SK-N-SH (cell line): ENCODE data around the gene PELI1. TPM values are rescaled to one million over a fixed set of nuclear protein-coding genes. Genes with fewer than 3 reads are reported as not detected.

Experiments used
- CTCF ChIA-PET: fragments of 300-600, 350-600 bp; formaldehyde crosslinking; extraction: SDS; loops from one replicate; lab custom pipeline; 2021; lab: Yijun Ruan, JAX
- POLR2A ChIA-PET: fragments of 350-600 bp; sonication (Branson Sonifier 250); formaldehyde crosslinking; extraction: SDS; loops from one replicate; lab custom pipeline; 2020; ENCODE audit warnings: antibody characterized with exemption, inconsistent platforms; lab: Yijun Ruan, JAX
- DNase-seq: peaks from one replicate; pipeline ENCODE4 v3.0.0; 2012
- H2AFZ ChIP-seq: fragments of 200-600 bp; sonication (generic); 2 replicates; pipeline ENCODE4 v1.8.1; 2016; ENCODE audit warnings: antibody characterized with exemption, mild to moderate bottlenecking, low read depth
- H3F3A ChIP-seq: fragments of 200-600 bp; sonication (generic); replicated peaks from 2 replicates; pipeline ENCODE3; 2016; ENCODE audit warnings: antibody characterized with exemption, mild to moderate bottlenecking; ENCODE audit not compliant: insufficient read depth
- H3K27ac ChIP-seq, 2 experiments: fragments of 200-500 bp in 1 of 2; fragments of 200-600 bp in 1 of 2; sonication (Bioruptor generic) in 1 of 2; sonication (generic), shearing (Covaris generic) in 1 of 2; 2 replicates each; pipeline versions ENCODE4 v1.5.1 to v1.6.1; 2014 to 2016; ENCODE audit warnings: low read depth in 2 of 2, inconsistent platforms in 1 of 2, low read length in 1 of 2, mild to moderate bottlenecking in 1 of 2, mixed read lengths in 1 of 2
- H3K27me3 ChIP-seq: fragments of 200-600 bp; sonication (generic), shearing (Covaris generic); 2 replicates; pipeline ENCODE4 v1.6.1; 2016; ENCODE audit warnings: mixed run types; ENCODE audit not compliant: insufficient read depth
- H3K36me3 ChIP-seq, 2 experiments: fragments of 200-500 bp in 1 of 2; fragments of 200-600 bp in 1 of 2; sonication (Bioruptor generic) in 1 of 2; sonication (generic) in 1 of 2; replicated peaks in 1 of 2; 2 replicates each; pipeline versions ENCODE3 to v1.5.1; 2014 to 2016; ENCODE audit warnings: low read length in 1 of 2, mild to moderate bottlenecking in 1 of 2; ENCODE audit not compliant: insufficient read depth in 2 of 2, control insufficient read depth in 1 of 2
- H3K4me1 ChIP-seq, 2 experiments: fragments of 200-500 bp in 1 of 2; fragments of 200-600 bp in 1 of 2; sonication (Bioruptor generic) in 1 of 2; sonication (generic), shearing (Covaris generic) in 1 of 2; 2 replicates each; pipeline versions ENCODE4 v1.5.1 to v1.6.1; 2014 to 2016; ENCODE audit warnings: low read depth in 1 of 2, low read length in 1 of 2, mixed run types in 1 of 2; ENCODE audit not compliant: insufficient read depth in 2 of 2, control insufficient read depth in 1 of 2
- H3K4me2 ChIP-seq: fragments of 200-600 bp; sonication (generic), shearing (Covaris generic); 2 replicates; pipeline ENCODE4 v1.6.1; 2017; ENCODE audit warnings: mixed run types
- H3K4me3 ChIP-seq, 2 experiments: fragments of 200-500 bp in 1 of 2; fragments of 200-600 bp in 1 of 2; sonication (Bioruptor generic) in 1 of 2; sonication (generic), shearing (Covaris generic) in 1 of 2; 2 replicates each; pipeline versions ENCODE4 v1.5.1 to v1.8.1; 2014 to 2016; ENCODE audit warnings: low read depth in 2 of 2, inconsistent platforms in 1 of 2, low read length in 1 of 2, mild to moderate bottlenecking in 1 of 2, mixed read lengths in 1 of 2, moderate library complexity in 1 of 2
- H3K79me2 ChIP-seq: fragments of 200-600 bp; sonication (generic); 2 replicates; pipeline ENCODE4 v1.8.1; 2017; ENCODE audit warnings: mild to moderate bottlenecking; ENCODE audit not compliant: insufficient read depth
- H3K9ac ChIP-seq: fragments of 200-600 bp; sonication (generic); 2 replicates; pipeline ENCODE4 v1.6.1; 2017; ENCODE audit warnings: mixed run types
- H3K9me2 ChIP-seq: fragments of 200-600 bp; sonication (generic); 2 replicates; pipeline ENCODE4 v1.6.1; 2017; ENCODE audit warnings: mixed run types
- H3K9me3 ChIP-seq: fragments of 200-600 bp; sonication (generic); 2 replicates; pipeline ENCODE4 v1.6.1; 2017; ENCODE audit warnings: mixed run types, mild to moderate bottlenecking, moderate library complexity
- H4K20me1 ChIP-seq: fragments of 200-600 bp; sonication (generic); 2 replicates; pipeline ENCODE4 v1.6.1; 2017; ENCODE audit warnings: mild to moderate bottlenecking, mixed run types; ENCODE audit not compliant: insufficient read depth
- CHD2 ChIP-seq: fragments of 150-350 bp; IDR thresholded peaks from 2 replicates; pipeline ENCODE4 v1.6.1; 2018; ENCODE audit warnings: low read length; ENCODE audit not compliant: partially characterized antibody
- CTCF ChIP-seq: fragments of 200-600 bp; sonication (generic); IDR thresholded peaks from 2 replicates; pipeline ENCODE4 v1.6.1; 2017; ENCODE audit warnings: antibody characterized with exemption, mild to moderate bottlenecking, moderate library complexity
- EP300 ChIP-seq, 2 experiments: IDR thresholded peaks; 2 replicates each; pipeline versions ENCODE4 v1.4.0 to v1.6.1; 2012; ENCODE audit warnings: borderline replicate concordance in 1 of 2, low read depth in 1 of 2, low read length in 1 of 2
- FOSL2 ChIP-seq: IDR thresholded peaks from 2 replicates; pipeline ENCODE4 v1.4.0; 2012; ENCODE audit warnings: low read depth, mild to moderate bottlenecking, moderate library complexity, borderline replicate concordance
- FOXM1 ChIP-seq: IDR thresholded peaks from 2 replicates; pipeline ENCODE4 v1.4.0; 2012; ENCODE audit warnings: low read depth, mild to moderate bottlenecking
- GATA2 ChIP-seq: sonication (generic); formaldehyde crosslinking; IDR thresholded peaks from 2 replicates; pipeline ENCODE4 v1.5.0; 2020; ENCODE audit warnings: mild to moderate bottlenecking, missing genetic modification reagents
- JUND ChIP-seq: IDR thresholded peaks from 2 replicates; pipeline ENCODE4 v1.4.0; 2012
- MEF2A ChIP-seq: IDR thresholded peaks from 2 replicates; pipeline ENCODE4 v1.4.0; 2012; ENCODE audit warnings: low read depth, borderline replicate concordance
- NFIC ChIP-seq: IDR thresholded peaks from 2 replicates; pipeline ENCODE4 v1.4.0; 2012; ENCODE audit warnings: borderline replicate concordance
- POLR2AphosphoS5 ChIP-seq: IDR thresholded peaks from 2 replicates; pipeline ENCODE4 v1.6.1; 2012; ENCODE audit warnings: low read depth, low read length
- RAD21 ChIP-seq: IDR thresholded peaks from 2 replicates; pipeline ENCODE4 v1.6.1; 2012; ENCODE audit warnings: mild to moderate bottlenecking, low read length
- RFX5 ChIP-seq: IDR thresholded peaks from 2 replicates; pipeline ENCODE4 v1.6.1; 2012; ENCODE audit warnings: mild to moderate bottlenecking, improper control_type of control experiment, low read length
- TAF1 ChIP-seq: IDR thresholded peaks from 2 replicates; pipeline ENCODE4 v1.6.1; 2012; ENCODE audit warnings: low read depth, mild to moderate bottlenecking, low read length, moderate library complexity, borderline replicate concordance
- TCF12 ChIP-seq: IDR thresholded peaks from 2 replicates; pipeline ENCODE4 v1.4.0; 2012
- TEAD4 ChIP-seq: IDR thresholded peaks from 2 replicates; pipeline ENCODE4 v1.4.0; 2012; ENCODE audit warnings: mild to moderate bottlenecking, borderline replicate concordance; ENCODE audit not compliant: insufficient read depth
- YY1 ChIP-seq: IDR thresholded peaks from 2 replicates; pipeline ENCODE4 v1.4.0; 2012; ENCODE audit warnings: low read depth, mild to moderate bottlenecking
- ZBTB33 ChIP-seq: IDR thresholded peaks from 2 replicates; pipeline ENCODE4 v1.4.0; 2012; ENCODE audit warnings: low read depth, borderline replicate concordance
- polyA plus RNA-seq, 3 experiments: library from polyadenylated mRNA; depleted of rRNA; stranded (reverse); fragments of >200 nt; gene quantifications; 2 replicates each; pipeline ENCODE4 v1.2.3, GENCODE V29; 2012
- TF ChIP-seq, protein P1 (sequence below): IDR thresholded peaks from 2 replicates; pipeline ENCODE4 v1.4.0; 2012; ENCODE audit warnings: low read depth
- TF ChIP-seq, protein P2 (sequence below): IDR thresholded peaks from 2 replicates; pipeline ENCODE4; 2012

Gene PELI1
- polyA plus RNA-seq, 1 of the 3 experiments (the other 2 are of a cell fraction) = 4.2 TPM

DNA sequence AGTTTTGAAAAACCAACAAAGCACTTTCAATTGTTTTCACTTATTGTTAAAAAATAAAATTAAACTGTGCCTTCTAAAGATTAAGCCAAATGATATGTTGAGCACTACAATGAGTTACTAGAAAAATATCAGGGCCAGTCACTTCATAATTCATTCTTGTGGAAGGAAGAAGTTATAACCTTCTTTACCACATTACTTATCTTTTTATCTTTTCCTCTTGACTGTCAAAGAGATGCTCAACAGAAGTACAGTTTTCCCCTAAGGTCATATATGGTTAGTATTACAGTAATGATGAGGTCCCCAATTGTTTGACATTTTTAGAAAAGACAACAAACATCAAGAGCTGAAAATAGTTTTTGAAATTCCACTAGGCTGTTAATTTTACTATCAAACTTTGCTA, 9.4 kb downstream of the PELI1 start (continued):
- TF ChIP-seq, protein P1, sequence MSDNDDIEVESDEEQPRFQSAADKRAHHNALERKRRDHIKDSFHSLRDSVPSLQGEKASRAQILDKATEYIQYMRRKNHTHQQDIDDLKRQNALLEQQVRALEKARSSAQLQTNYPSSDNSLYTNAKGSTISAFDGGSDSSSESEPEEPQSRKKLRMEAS = 0 out of 2 replicates have a peak, but pooled peaks have one; percentile 1
- TF ChIP-seq GATA2 (CRISPR knock-in tag) (peak; percentile 40), CHD2 (no peak), TCF12 (peak; percentile 99), MEF2A (peak; percentile 29; the same call in 1 of the 2 replicates), CTCF (no peak), RAD21 (no peak), TAF1 (no peak)

DNA sequence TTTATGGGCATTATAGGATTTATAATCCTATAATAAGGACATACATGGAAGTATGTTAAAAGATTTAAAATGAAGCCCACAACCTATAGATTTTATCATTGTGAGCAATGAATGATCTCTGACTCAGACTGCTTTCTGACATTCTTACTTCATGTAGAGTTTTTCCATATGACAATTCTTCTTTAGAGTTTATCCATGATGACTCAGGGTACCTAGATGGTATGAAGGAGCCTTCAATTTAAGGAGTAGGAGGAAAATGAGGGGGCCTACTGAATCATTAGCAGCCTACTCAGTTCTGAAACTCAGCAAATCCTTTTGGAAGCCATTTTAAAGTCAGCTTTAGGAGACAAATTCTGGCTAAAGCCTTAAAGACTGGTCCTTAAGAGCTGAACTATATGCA, 10.4 kb downstream of the PELI1 start:
- Histone ChIP-seq H3K9me2 (no peaks in the 10 kb centered on the region), H2AFZ (peak overlapping the region; percentile 26; the same call in 1 of the 2 replicates), H3K27me3 (no peaks in the 10 kb centered on the region), H3K4me1 (peaks cover 17 to 31% of the 10 kb centered on the region in 2 experiments; a peak in 3 of 4 replicates), H3K27ac (peak overlapping the region; percentile 58 to 83; a peak in 3 of 4 replicates), H3F3A (peaks cover 30% of the 10 kb centered on the region), H3K4me3 (no peak overlapping the region), H3K9me3 (no peaks in the 10 kb centered on the region), H3K4me2 (peak overlapping the region; percentile 36), H3K36me3 (no peaks in the 10 kb centered on the region), H3K9ac (peak overlapping the region; percentile 15; the same call in 1 of the 2 replicates), H3K79me2 (peaks cover 74% of the 10 kb centered on the region), H4K20me1 (no peaks in the 10 kb centered on the region)
- TF ChIP-seq, protein P2, sequence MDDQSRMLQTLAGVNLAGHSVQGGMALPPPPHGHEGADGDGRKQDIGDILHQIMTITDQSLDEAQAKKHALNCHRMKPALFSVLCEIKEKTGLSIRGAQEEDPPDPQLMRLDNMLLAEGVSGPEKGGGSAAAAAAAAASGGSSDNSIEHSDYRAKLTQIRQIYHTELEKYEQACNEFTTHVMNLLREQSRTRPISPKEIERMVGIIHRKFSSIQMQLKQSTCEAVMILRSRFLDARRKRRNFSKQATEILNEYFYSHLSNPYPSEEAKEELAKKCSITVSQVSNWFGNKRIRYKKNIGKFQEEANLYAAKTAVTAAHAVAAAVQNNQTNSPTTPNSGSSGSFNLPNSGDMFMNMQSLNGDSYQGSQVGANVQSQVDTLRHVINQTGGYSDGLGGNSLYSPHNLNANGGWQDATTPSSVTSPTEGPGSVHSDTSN = peak; percentile 82
- TF ChIP-seq ZBTB33 = no peak
- TF ChIP-seq NFIC = peak; percentile 40; the same call in 1 of the 2 replicates
- TF ChIP-seq POLR2AphosphoS5 = no peak
- no peak for TF ChIP-seq CHD2
- no peak for TF ChIP-seq RFX5
- TF ChIP-seq JUND = peak; percentile 80
- TF ChIP-seq, protein P1 = 0 out of 2 replicates have a peak, but pooled peaks have one; percentile 13
- TF ChIP-seq EP300 (IDR thresholded peaks at IDR 0.05; ENCODE audit: borderline replicate concordance in 1 of 2, low read depth in 1 of 2, low read length in 1 of 2) = peak in 1 of 2 experiments; percentile 72; a peak in 2 of 4 replicates
- TF ChIP-seq MEF2A = no peak
- peak; percentile 87 for TF ChIP-seq TCF12
- TF ChIP-seq YY1 = peak; percentile 72; the same call in 1 of the 2 replicates
- no peak for TF ChIP-seq FOXM1
- TF ChIP-seq FOSL2 = peak; percentile 78; the same call in 1 of the 2 replicates
- 0 out of 2 replicates have a peak, but pooled peaks have one; percentile 23 for TF ChIP-seq TEAD4
- CTCF ChIA-PET = interaction anchor here (1.0 to 3.0 kb wide), 3 partner anchors 9 to 84 kb away, joined by 3 to 13 read pairs (median 10); no protein-coding TSS in a partner anchor
- DNase-seq = no peak
- POLR2A ChIA-PET = no interaction called here
